GM23338 (cell line): ENCODE measurements around the gene ADGRL3.

Experiments used
- CREB1 ChIP-seq: fragments of 250-450 bp; sonication (Bioruptor Pico); IDR thresholded peaks from 2 replicates; pipeline ENCODE4 v1.5.0; 2020; ENCODE audit warnings: low read depth, mild to moderate bottlenecking, moderate library complexity
- CTCF ChIP-seq, 2 experiments: fragments of 200-600 bp in 1 of 2; sonication (generic) in 1 of 2; conservative IDR thresholded peaks; 2 replicates each; pipeline versions ENCODE4 v1.5.1 to v1.6.1; 2016 to 2017; ENCODE audit warnings: antibody characterized with exemption in 2 of 2, low read depth in 2 of 2, mild to moderate bottlenecking in 2 of 2, moderate library complexity in 1 of 2
- EZH2 ChIP-seq: fragments of 200-600 bp; sonication (generic); IDR thresholded peaks from one replicate; pipeline ENCODE4 v1.8.0; 2017; ENCODE audit warnings: antibody characterized with exemption, mild to moderate bottlenecking, low read depth; ENCODE audit not compliant: unreplicated experiment
- EZH2phosphoT487 ChIP-seq: fragments of 200-600 bp; sonication (generic); IDR thresholded peaks from one replicate; pipeline ENCODE4 v1.8.1; 2018; ENCODE audit warnings: antibody characterized with exemption; ENCODE audit not compliant: unreplicated experiment
- JUNB ChIP-seq: IDR thresholded peaks from one replicate; pipeline ENCODE4 v1.6.1; 2016; ENCODE audit warnings: antibody characterized with exemption; ENCODE audit not compliant: unreplicated experiment
- NANOG ChIP-seq: IDR thresholded peaks from 2 replicates; pipeline ENCODE4 v1.6.1; 2016; ENCODE audit warnings: antibody characterized with exemption, borderline replicate concordance
- POLR2AphosphoS5 ChIP-seq: IDR thresholded peaks from 2 replicates; pipeline ENCODE4 v1.6.1; 2016; ENCODE audit warnings: antibody characterized with exemption, low read depth
- REST ChIP-seq: IDR thresholded peaks from one replicate; pipeline ENCODE4 v1.6.1; 2018; ENCODE audit warnings: antibody characterized with exemption; ENCODE audit not compliant: unreplicated experiment
- STAT1 ChIP-seq: IDR thresholded peaks from one replicate; pipeline ENCODE4 v1.6.1; 2016; ENCODE audit warnings: antibody characterized with exemption; ENCODE audit not compliant: unreplicated experiment
- ZNF114 ChIP-seq: fragments of 250-450 bp; sonication (Bioruptor Pico); IDR thresholded peaks from 2 replicates; pipeline ENCODE4 v1.5.0; 2020; ENCODE audit warnings: mild to moderate bottlenecking, moderate library complexity
- ZNF331 ChIP-seq: fragments of 250-450 bp; sonication (Bioruptor Pico); IDR thresholded peaks from 2 replicates; pipeline ENCODE4 v1.5.0; 2020; ENCODE audit warnings: low read depth, mild to moderate bottlenecking, moderate library complexity
- ZNF462 ChIP-seq: fragments of 250-450 bp; sonication (Bioruptor Pico); IDR thresholded peaks from 2 replicates; pipeline ENCODE4 v1.5.0; 2020; ENCODE audit warnings: mild to moderate bottlenecking, moderate library complexity
- TF ChIP-seq, protein P1 (sequence below): IDR thresholded peaks from 2 replicates; pipeline ENCODE4 v1.6.1; 2016; ENCODE audit warnings: antibody characterized with exemption

DNA sequence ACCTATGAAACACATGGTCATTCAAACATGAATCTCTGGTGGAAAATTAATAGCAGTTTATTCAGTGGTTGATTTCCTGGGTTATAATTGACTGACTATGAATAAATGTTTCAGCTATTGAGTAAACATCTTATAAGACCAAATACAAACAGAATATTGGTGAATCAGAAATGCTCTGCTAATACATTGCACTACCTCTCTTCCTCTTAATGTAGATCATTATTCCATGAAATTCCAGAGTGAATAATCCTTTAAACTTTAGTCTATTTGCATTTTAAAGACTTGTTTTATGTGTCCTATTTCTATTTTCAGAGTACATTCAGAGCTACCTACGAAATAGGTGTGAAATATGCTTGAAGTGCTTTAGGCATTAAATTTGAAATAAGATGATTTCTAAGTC is 715.4 kb downstream of the ADGRL3 start:
- TF ChIP-seq CTCF (conservative IDR thresholded peaks at IDR 0.05; ENCODE audit: low read depth in 2 of 2) (no peak), JUNB (no peak), POLR2AphosphoS5 (no peak), EZH2 (no peak), EZH2phosphoT487 (no peak), ZNF462 (no peak), STAT1 (no peak), ZNF331 (CRISPR knock-in tag) (no peak), ZNF114 (CRISPR knock-in tag) (no peak), REST (no peak), CREB1 (CRISPR knock-in tag) (no peak), NANOG (no peak)
- TF ChIP-seq, protein P1, sequence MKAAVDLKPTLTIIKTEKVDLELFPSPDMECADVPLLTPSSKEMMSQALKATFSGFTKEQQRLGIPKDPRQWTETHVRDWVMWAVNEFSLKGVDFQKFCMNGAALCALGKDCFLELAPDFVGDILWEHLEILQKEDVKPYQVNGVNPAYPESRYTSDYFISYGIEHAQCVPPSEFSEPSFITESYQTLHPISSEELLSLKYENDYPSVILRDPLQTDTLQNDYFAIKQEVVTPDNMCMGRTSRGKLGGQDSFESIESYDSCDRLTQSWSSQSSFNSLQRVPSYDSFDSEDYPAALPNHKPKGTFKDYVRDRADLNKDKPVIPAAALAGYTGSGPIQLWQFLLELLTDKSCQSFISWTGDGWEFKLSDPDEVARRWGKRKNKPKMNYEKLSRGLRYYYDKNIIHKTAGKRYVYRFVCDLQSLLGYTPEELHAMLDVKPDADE = no peak
